ENCODE results near the gene ERGIC1.

- no peak for TF ChIP-seq CTCF (IDR thresholded peaks at IDR 0.05; ENCODE audit: insufficient read depth, low read length, poor library complexity, severe bottlenecking)
- TF ChIP-seq EZH2phosphoT487 (conservative IDR thresholded peaks at IDR 0.05; ENCODE audit: low read length), result no peak
Measured at GRCh38 chr5:172786736-172787462, 47.2 kb upstream of the ERGIC1 start.
